IMR-90 (cell line): ENCODE results near the gene SYNPO2. TPM values are rescaled to one million over a fixed set of nuclear protein-coding genes. Genes with fewer than 3 reads are reported as not detected.
A peak's percentile ranks its signal among the peaks of the same experiment; 100 is the strongest.

Source experiments
- ATAC-seq: fragments of 200-7000 bp; cut with Tn5 transposase; 2 replicates; pipeline ENCODE4 v1.9.1; 2020; ENCODE audit warnings: low read depth, mild to moderate bottlenecking, moderate library complexity
- BruUV-seq: library from RNA; stranded (reverse); fragments of 400-500 nt; replicated peaks from 2 replicates; lab custom pipeline; 2021; lab: Mats Ljungman, UMichigan
- CTCF ChIA-PET: fragments of 300-600 bp; formaldehyde crosslinking; extraction: SDS; loops from one replicate; lab custom pipeline; 2021; ENCODE audit warnings: antibody characterized with exemption; lab: Yijun Ruan, JAX
- POLR2A ChIA-PET: fragments of 300-600 bp; sonication (Branson Sonifier 250); formaldehyde crosslinking; loops from one replicate; lab custom pipeline; 2022; ENCODE audit warnings: antibody characterized with exemption; ENCODE audit not compliant: unreplicated experiment; lab: Charles Lee
- DNase-seq: peaks from one replicate; pipeline ENCODE4 v3.0.0; 2013
- H2AFZ ChIP-seq: replicated peaks from 2 replicates; pipeline ENCODE3; 2013; ENCODE audit warnings: low read length, mild to moderate bottlenecking; ENCODE audit not compliant: poor library complexity
- H2AK5ac ChIP-seq: 2 replicates; pipeline ENCODE4 v1.6.1; 2013; ENCODE audit warnings: low read depth, low read length, inconsistent platforms
- H2AK9ac ChIP-seq: replicated peaks from 2 replicates; pipeline ENCODE3; 2013; ENCODE audit warnings: mild to moderate bottlenecking, low read depth, low read length, moderate library complexity; ENCODE audit not compliant: poor library complexity
- H2BK120ac ChIP-seq: 2 replicates; pipeline ENCODE4 v1.6.1; 2013; ENCODE audit warnings: low read depth, low read length, inconsistent platforms
- H2BK15ac ChIP-seq: 3 replicates; pipeline ENCODE4 v1.6.1; 2013; ENCODE audit warnings: low read depth, low read length, inconsistent platforms
- H2BK20ac ChIP-seq: 2 replicates; pipeline ENCODE4 v1.6.1; 2013; ENCODE audit warnings: low read depth, mild to moderate bottlenecking, inconsistent platforms, low read length, moderate library complexity
- H2BK5ac ChIP-seq: 2 replicates; pipeline ENCODE4 v1.6.1; 2013; ENCODE audit warnings: mild to moderate bottlenecking, low read depth, low read length, inconsistent platforms; ENCODE audit not compliant: poor library complexity, severe bottlenecking
- H3K14ac ChIP-seq: replicated peaks from 2 replicates; pipeline ENCODE4 v1.6.1; 2013; ENCODE audit warnings: low read depth, low read length, inconsistent platforms
- H3K18ac ChIP-seq: 2 replicates; pipeline ENCODE4 v1.6.1; 2013; ENCODE audit warnings: low read depth, low read length, control low read depth
- H3K23ac ChIP-seq: 2 replicates; pipeline ENCODE4 v1.6.1; 2013; ENCODE audit warnings: low read depth, low read length, inconsistent platforms
- H3K27ac ChIP-seq: 2 replicates; pipeline ENCODE4 v1.5.1; 2013; ENCODE audit warnings: mild to moderate bottlenecking, control low read depth, low read length; ENCODE audit not compliant: insufficient read depth
- H3K27me3 ChIP-seq: 2 replicates; pipeline ENCODE4 v1.6.1; 2013; ENCODE audit warnings: low read length; ENCODE audit not compliant: control insufficient read depth, insufficient read depth
- H3K36me3 ChIP-seq: 2 replicates; pipeline ENCODE4 v1.6.1; 2013; ENCODE audit warnings: low read length, mixed read lengths; ENCODE audit not compliant: control insufficient read depth, insufficient read depth
- H3K4ac ChIP-seq: 2 replicates; pipeline ENCODE4 v1.6.1; 2013; ENCODE audit warnings: low read depth, low read length, inconsistent platforms
- H3K4me1 ChIP-seq: 2 replicates; pipeline ENCODE4 v1.6.1; 2013; ENCODE audit warnings: low read length, mixed read lengths; ENCODE audit not compliant: control insufficient read depth, insufficient read depth
- H3K4me2 ChIP-seq: 2 replicates; pipeline ENCODE4 v1.6.1; 2013; ENCODE audit warnings: low read depth, mild to moderate bottlenecking, control low read depth, low read length, moderate library complexity
- H3K4me3 ChIP-seq: 2 replicates; pipeline ENCODE4 v1.5.1; 2013; ENCODE audit warnings: low read depth, mild to moderate bottlenecking, control low read depth, low read length, moderate library complexity; ENCODE audit not compliant: insufficient read depth
- H3K56ac ChIP-seq: 2 replicates; pipeline ENCODE4 v1.6.1; 2013; ENCODE audit warnings: low read length, inconsistent platforms; ENCODE audit not compliant: insufficient read depth; ENCODE audit errors: extremely low read depth
- H3K79me1 ChIP-seq, 2 experiments: 2 replicates each; pipeline ENCODE4 v1.6.1; 2013; ENCODE audit warnings: low read length in 2 of 2, inconsistent platforms in 1 of 2, low read depth in 1 of 2
- H3K9ac ChIP-seq: 2 replicates; pipeline ENCODE4 v1.6.1; 2013; ENCODE audit warnings: low read depth, low read length, control low read depth
- H3K9me1 ChIP-seq: 2 replicates; pipeline ENCODE4 v1.6.1; 2013; ENCODE audit warnings: low read length, inconsistent platforms; ENCODE audit not compliant: insufficient read depth
- H3K9me3 ChIP-seq: 2 replicates; pipeline ENCODE4 v1.6.1; 2013; ENCODE audit warnings: low read length; ENCODE audit not compliant: control insufficient read depth, insufficient read depth
- H4K20me1 ChIP-seq: 2 replicates; pipeline ENCODE4 v1.6.1; 2013; ENCODE audit warnings: low read length, inconsistent platforms; ENCODE audit not compliant: insufficient read depth
- H4K5ac ChIP-seq: 2 replicates; pipeline ENCODE4 v1.6.1; 2013; ENCODE audit warnings: mild to moderate bottlenecking, low read depth, low read length, control low read depth
- H4K8ac ChIP-seq, 2 experiments: 2 replicates each; pipeline ENCODE4 v1.6.1; 2013; ENCODE audit warnings: low read depth in 2 of 2, low read length in 2 of 2, control low read depth in 1 of 2, inconsistent platforms in 1 of 2
- H4K91ac ChIP-seq: 2 replicates; pipeline ENCODE4 v1.6.1; 2013; ENCODE audit warnings: low read depth, low read length, inconsistent platforms; ENCODE audit not compliant: insufficient read depth
- BHLHE40 ChIP-seq: fragments of 150-350 bp; IDR thresholded peaks from 2 replicates; pipeline ENCODE4 v1.6.1; 2016; ENCODE audit warnings: mild to moderate bottlenecking, low read depth, low read length
- FOS ChIP-seq: fragments of 150-350 bp; IDR thresholded peaks from 2 replicates; pipeline ENCODE4 v1.6.1; 2016; ENCODE audit warnings: low read depth, low read length
- MXI1 ChIP-seq: IDR thresholded peaks from 2 replicates; pipeline ENCODE4 v1.6.1; 2012; ENCODE audit warnings: low read depth, mild to moderate bottlenecking, low read length, moderate library complexity, borderline replicate concordance
- NFE2L2 ChIP-seq: fragments of 150-350 bp; IDR thresholded peaks from 2 replicates; pipeline ENCODE4 v1.6.1; 2016; ENCODE audit warnings: low read depth, mild to moderate bottlenecking, low read length
- POLR2A ChIP-seq: IDR thresholded peaks from 2 replicates; pipeline ENCODE4 v1.6.1; 2012; ENCODE audit warnings: mild to moderate bottlenecking, low read depth, low read length
- RAD21 ChIP-seq: IDR thresholded peaks from 2 replicates; pipeline ENCODE4 v1.6.1; 2012; ENCODE audit warnings: low read length, improper control_type of control experiment
- RCOR1 ChIP-seq: IDR thresholded peaks from 2 replicates; pipeline ENCODE4 v1.6.1; 2012; ENCODE audit warnings: mild to moderate bottlenecking, low read length, improper control_type of control experiment; ENCODE audit not compliant: insufficient replicate concordance
- RFX5 ChIP-seq: IDR thresholded peaks from 2 replicates; pipeline ENCODE4 v1.8.0; 2012; ENCODE audit warnings: low read depth, mild to moderate bottlenecking, low read length, moderate library complexity
- WGBS, 2 experiments: methylation state at CpG; one replicate each; pipeline versions ENCODE4 v1.1.5 to v1.1.7; 2013; ENCODE audit warnings: missing lambda C conversion rate in 2 of 2; ENCODE audit not compliant: insufficient read length in 1 of 2; ENCODE audit errors: extremely low coverage in 2 of 2; 5-methylcytosine and 5-hydroxymethylcytosine counted together
- dilution Hi-C: fragments of 300-500 bp; cut with HindIII; formaldehyde crosslinking; loops from one replicate; pipeline ENCODE4 v1.14.3; 2018; ENCODE audit warnings: low sequenced_read_pairs; ENCODE audit not compliant: unreplicated experiment
- in situ Hi-C: fragments of 300-500 bp; cut with MboI; formaldehyde crosslinking; loops from 3 replicates; pipeline ENCODE4 v1.14.3; 2019; ENCODE audit warnings: low sequenced_read_pairs, inconsistent platforms, mixed read lengths
- intact Hi-C: fragments of 100-400 bp; cut with micrococcal nuclease; formaldehyde crosslinking; loops from 2 replicates; pipeline ENCODE4 v1.10.0; 2022
- polyA plus RNA-seq, 3 experiments: library from polyadenylated mRNA; depleted of rRNA; stranded (reverse); fragments of >200 nt; gene quantifications; 2 replicates each; pipeline ENCODE4 v1.2.3, GENCODE V29; 2012; ENCODE audit warnings: low replicate concordance in 1 of 3
- total RNA-seq: library from RNA; depleted of rRNA; stranded (reverse); fragments of >200 nt; gene quantifications from 2 replicates; pipeline ENCODE4 v1.2.3, GENCODE V29; 2012
- TF ChIP-seq, protein P1 (sequence below): fragments of 150-350 bp; IDR thresholded peaks from 2 replicates; pipeline ENCODE4 v1.6.1; 2017; ENCODE audit warnings: mild to moderate bottlenecking, antibody characterized with exemption, low read length, low read depth

The SYNPO2 gene
- total and polyA plus RNA-seq, 2 of the 4 experiments (the other 2 are of a cell fraction), result 0.99 to 1.8 TPM

DNA sequence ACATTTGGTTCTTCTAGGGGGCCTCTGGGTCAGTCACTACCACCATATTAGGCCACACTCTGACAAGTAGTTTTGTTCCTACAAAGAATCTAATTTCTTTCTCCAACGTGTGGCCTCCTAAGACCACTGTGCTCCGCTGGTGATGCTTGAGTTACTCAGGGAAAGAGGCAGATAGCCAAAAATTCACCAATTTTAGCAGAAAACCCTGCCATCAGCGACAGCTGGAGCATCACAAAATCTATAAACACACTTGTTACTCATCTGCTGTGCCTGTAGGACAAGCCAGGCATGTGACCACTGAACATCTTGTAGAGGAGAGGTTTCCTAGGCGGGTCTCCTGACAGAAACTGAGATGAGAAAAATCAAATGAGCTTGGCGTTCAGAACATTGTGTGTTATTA, 105.4 kb downstream of the SYNPO2 start:
- H2AK9ac ChIP-seq, result no peak overlapping the region
- no peak for TF ChIP-seq MXI1
- TF ChIP-seq, protein P1, sequence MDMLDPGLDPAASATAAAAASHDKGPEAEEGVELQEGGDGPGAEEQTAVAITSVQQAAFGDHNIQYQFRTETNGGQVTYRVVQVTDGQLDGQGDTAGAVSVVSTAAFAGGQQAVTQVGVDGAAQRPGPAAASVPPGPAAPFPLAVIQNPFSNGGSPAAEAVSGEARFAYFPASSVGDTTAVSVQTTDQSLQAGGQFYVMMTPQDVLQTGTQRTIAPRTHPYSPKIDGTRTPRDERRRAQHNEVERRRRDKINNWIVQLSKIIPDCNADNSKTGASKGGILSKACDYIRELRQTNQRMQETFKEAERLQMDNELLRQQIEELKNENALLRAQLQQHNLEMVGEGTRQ, result peak; percentile 88
- no peak for TF ChIP-seq RCOR1
- no peak for TF ChIP-seq RAD21
- no peak for TF ChIP-seq NFE2L2
- no peak for TF ChIP-seq POLR2A
- peak; percentile 81 for TF ChIP-seq BHLHE40
- no peak for TF ChIP-seq RFX5
- TF ChIP-seq FOS, result peak; percentile 39; the same call in 1 of the 2 replicates
- H3K9ac ChIP-seq, result peak overlapping the region; percentile 58
- H2BK120ac ChIP-seq, result peak overlapping the region; percentile 92
- intact Hi-C loops (loop anchor here (2.0 kb wide), 1 partner anchor 23 kb away; no protein-coding TSS in a partner anchor), dilution Hi-C loops (no loop called here), in situ Hi-C loops (no loop called here)
- peak overlapping the region; percentile 89 for H2BK20ac ChIP-seq
- H4K8ac ChIP-seq, result peak overlapping the region; percentile 65 to 85
- H3K36me3 ChIP-seq, result no peaks in the 10 kb centered on the region
- H3K56ac ChIP-seq, result peak overlapping the region; percentile 64
- H3K4me2 ChIP-seq, result peak overlapping the region; percentile 17
- peak overlapping the region; percentile 94 for H3K27ac ChIP-seq
- H4K91ac ChIP-seq, result peak overlapping the region; percentile 85
- CTCF ChIA-PET, result interaction anchor here (0.6 to 1.3 kb wide), 4 partner anchors 11 to 663 kb away, joined by 3 read pairs; partner anchors contain the start of gene USP53
- peak overlapping the region; percentile 82 for H2BK15ac ChIP-seq
- DNase-seq (peak; percentile 97), ATAC-seq (peak; percentile 58)
- no peak overlapping the region for H3K4me3 ChIP-seq
- H3K27me3 ChIP-seq, result no peaks in the 10 kb centered on the region
- H3K4ac ChIP-seq, result peak overlapping the region; percentile 75
- peak overlapping the region; percentile 95 for H3K18ac ChIP-seq
- peak overlapping the region; percentile 51; the same call in 1 of the 2 replicates for H3K14ac ChIP-seq
- H3K4me1 ChIP-seq, result peaks cover 23% of the 10 kb centered on the region
- no peaks in the 10 kb centered on the region for H3K9me3 ChIP-seq
- peak overlapping the region; percentile 25; the same call in 1 of the 2 replicates for H3K23ac ChIP-seq
- H3K9me1 ChIP-seq, result no peaks in the 10 kb centered on the region
- H4K5ac ChIP-seq, result peak overlapping the region; percentile 85
- no CpG with 5 or more reads among the region's 5 CpGs for WGBS, 2 experiments
- peak overlapping the region; percentile 34 for H2AFZ ChIP-seq
- no TSS peak for BruUV-seq
- H2BK5ac ChIP-seq, result peak overlapping the region; percentile 94
- H4K20me1 ChIP-seq, result no peaks in the 10 kb centered on the region
- peak overlapping the region; percentile 78 for H2AK5ac ChIP-seq
- no peaks in the 10 kb centered on the region for H3K79me1 ChIP-seq
- POLR2A ChIA-PET, result interaction anchor here (0.6 to 0.9 kb wide), 3 partner anchors 23 to 47 kb away, joined by 3 to 5 read pairs (median 3); no protein-coding TSS in a partner anchor
